SJSA1 (cell line): ENCODE measurements around the gene MIGA1. TPM values are rescaled to one million over a fixed set of nuclear protein-coding genes. Genes with fewer than 3 reads are reported as not detected.
"Not testable (repeated sequence)": the region's sequence is repeated elsewhere in the genome, so short reads cannot be mapped to it uniquely, and the experiment has no call there.

Experiments used
- DNase-seq, 2 experiments: peaks; one replicate each; pipeline ENCODE4 v3.0.0-alpha.2; 2015 to 2020; ENCODE audit warnings: low spot score in 2 of 2, low read depth in 1 of 2
- H3K27ac ChIP-seq: fragments of 250-450 bp; sonication (Bioruptor Pico); 2 replicates; pipeline ENCODE4 v1.5.1; 2020; ENCODE audit warnings: mild to moderate bottlenecking, moderate library complexity
- H3K27me3 ChIP-seq: fragments of 250-450 bp; sonication (Bioruptor Pico); replicated peaks from 2 replicates; pipeline ENCODE4 v1.5.1; 2020; ENCODE audit warnings: mild to moderate bottlenecking, moderate library complexity
- H3K36me3 ChIP-seq: fragments of 250-450 bp; sonication (Bioruptor Pico); 2 replicates; pipeline ENCODE4 v1.5.1; 2020; ENCODE audit warnings: mild to moderate bottlenecking
- H3K4me1 ChIP-seq: fragments of 250-450 bp; sonication (Bioruptor Pico); replicated peaks from 2 replicates; pipeline ENCODE4 v1.6.1; 2021; ENCODE audit warnings: mild to moderate bottlenecking
- H3K4me3 ChIP-seq: fragments of 250-450 bp; sonication (Bioruptor Pico); 2 replicates; pipeline ENCODE4 v1.5.1; 2020; ENCODE audit warnings: mild to moderate bottlenecking
- H3K9me3 ChIP-seq: fragments of 250-450 bp; sonication (Bioruptor Pico); replicated peaks from 2 replicates; pipeline ENCODE4 v1.5.1; 2020; ENCODE audit warnings: mild to moderate bottlenecking
- total RNA-seq: library from RNA; depleted of rRNA; stranded (reverse); fragments of >200 nt; shearing (Covaris generic); gene quantifications from 2 replicates; pipeline ENCODE4 v1.2.3, GENCODE V29; 2014; rRNA removed

MIGA1 gene, protein sequence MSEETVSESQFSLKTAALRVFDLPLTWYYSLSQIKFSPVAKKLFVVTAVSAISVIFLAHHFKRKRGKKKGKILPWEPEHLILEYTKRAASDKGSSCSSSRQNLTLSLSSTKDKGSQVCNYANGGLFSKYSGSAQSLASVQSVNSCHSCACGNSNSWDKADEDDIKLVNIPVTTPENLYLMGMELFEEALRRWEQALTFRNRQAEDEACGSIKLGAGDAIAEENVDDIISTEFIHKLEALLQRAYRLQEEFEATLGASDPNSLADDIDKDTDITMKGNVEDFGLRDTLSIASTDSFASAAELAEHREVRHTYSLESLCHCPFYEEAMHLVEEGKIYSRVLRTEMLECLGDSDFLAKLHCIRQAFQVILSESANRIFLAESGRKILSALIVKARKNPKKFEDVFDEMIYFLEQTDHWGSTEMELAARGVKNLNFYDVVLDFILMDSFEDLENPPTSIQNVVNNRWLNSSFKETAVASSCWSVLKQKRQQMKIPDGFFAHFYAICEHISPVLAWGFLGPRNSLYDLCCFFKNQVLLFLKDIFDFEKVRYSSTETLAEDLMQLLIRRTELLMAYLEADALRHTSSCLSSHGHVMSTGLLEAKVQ
- 13.0 and 13.2 TPM in 2 replicates for total RNA-seq

DNA sequence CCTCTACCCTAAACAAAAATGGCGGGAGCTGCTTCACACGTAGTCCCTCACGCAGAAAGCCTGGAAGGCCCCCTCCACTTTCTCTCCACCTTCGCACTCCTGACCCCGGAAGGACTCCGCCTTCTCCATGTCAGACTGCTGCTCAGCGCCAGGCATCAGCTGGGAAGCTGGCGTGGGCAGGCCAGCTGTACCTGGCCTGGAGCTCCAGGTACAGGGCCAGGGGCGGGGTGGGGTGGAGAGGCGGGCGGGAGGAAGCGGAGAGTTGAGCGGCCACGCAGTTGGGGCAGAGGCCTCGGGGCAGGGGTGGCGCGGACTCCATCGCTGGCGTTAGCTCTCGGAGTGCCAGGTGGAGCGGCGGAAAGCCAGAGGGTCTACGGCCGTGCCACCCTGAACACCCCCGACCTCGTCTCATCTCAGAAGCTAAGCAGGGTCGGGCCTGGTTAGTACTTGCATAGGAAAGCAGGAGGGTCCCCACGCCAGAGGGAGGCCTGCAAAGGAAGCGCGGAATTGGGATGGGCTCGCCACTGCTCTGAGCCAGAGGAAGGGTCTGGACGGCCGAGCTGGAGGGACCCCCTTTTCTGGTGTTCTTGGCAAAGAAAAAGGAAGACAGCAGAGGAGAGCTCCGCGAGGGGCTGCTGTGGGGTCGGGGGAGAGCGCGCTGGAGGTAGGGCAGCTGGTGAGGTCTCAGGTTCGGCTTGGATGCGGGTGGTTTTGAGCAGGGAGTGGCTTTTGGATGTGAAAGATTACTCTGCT is at the start of gene MIGA1:
Gene MIGA1, plus strand, starts transcription at position 121 of the 753 bp plus-strand sequence. CDS start 3,604 bp downstream, outside the sequence.
- Histone ChIP-seq H3K27me3 (no peaks in the 10 kb centered on the region; the same call in 1 of the 2 replicates), H3K4me3 (peak within 1 kb of the TSS; percentile 56), H3K9me3 (no peaks in the 10 kb centered on the region), H3K4me1 (peaks cover 9% of the 10 kb centered on the region), H3K36me3 (peaks cover 15% of the 10 kb centered on the region), H3K27ac (peak within 1 kb of the TSS; percentile 11)
- DNase-seq = peak; percentile 73 to 88

DNA sequence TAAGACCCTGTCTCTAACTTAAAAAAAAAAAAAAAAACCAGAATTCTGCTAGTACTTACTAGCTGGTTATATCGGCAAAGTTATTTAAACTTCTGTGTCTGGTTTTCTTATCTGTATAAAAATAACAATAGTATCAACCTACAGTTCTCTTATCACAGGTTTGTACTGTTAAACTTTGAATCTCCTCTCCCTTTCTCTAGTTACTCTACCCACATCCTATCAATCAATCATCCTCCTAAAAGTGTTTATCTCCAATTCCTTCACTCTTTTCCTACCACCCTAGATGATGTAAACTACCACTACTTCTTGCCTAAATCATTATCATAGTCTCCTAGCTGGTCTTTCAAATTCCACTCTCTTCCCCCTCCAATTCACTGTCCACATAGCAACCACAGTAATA is 47.4 kb upstream of the MIGA1 start:
- no peak overlapping the region for H3K27ac ChIP-seq

DNA sequence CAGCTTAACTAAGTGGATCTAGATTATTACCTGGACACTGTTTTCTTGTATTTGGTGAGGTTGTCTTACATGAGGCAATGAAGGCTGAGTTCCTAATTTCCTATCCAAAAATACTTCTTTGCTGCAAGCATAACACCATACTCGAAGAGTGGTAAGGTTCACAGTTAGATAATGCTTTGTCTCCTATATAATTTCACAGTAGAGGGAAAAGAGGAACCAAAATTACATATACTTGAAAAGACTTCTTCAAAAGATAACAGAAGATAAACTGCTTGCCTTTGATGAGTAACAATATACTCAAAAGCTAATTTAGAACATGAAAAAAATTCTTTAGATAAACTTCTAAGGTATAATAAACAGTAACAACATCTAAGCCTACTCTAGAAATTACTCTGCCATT is 40.2 kb upstream of the MIGA1 start:
- no peak for DNase-seq
- H3K4me3 ChIP-seq = no peak overlapping the region
- no peaks in the 10 kb centered on the region for H3K27me3 ChIP-seq
- H3K9me3 ChIP-seq = no peaks in the 10 kb centered on the region
- no peaks in the 10 kb centered on the region for H3K4me1 ChIP-seq
- H3K27ac ChIP-seq = no peak overlapping the region
- H3K36me3 ChIP-seq = peaks cover 33% of the 10 kb centered on the region

More for the DNA sequence above, 47.4 kb upstream of the MIGA1 start:
- no peaks in the 10 kb centered on the region for H3K4me1 ChIP-seq
- no peak for DNase-seq
- peaks cover 36% of the 10 kb centered on the region for H3K36me3 ChIP-seq
- H3K9me3 ChIP-seq = no peaks in the 10 kb centered on the region
- H3K4me3 ChIP-seq = no peak overlapping the region
- H3K27me3 ChIP-seq = no peaks in the 10 kb centered on the region

DNA sequence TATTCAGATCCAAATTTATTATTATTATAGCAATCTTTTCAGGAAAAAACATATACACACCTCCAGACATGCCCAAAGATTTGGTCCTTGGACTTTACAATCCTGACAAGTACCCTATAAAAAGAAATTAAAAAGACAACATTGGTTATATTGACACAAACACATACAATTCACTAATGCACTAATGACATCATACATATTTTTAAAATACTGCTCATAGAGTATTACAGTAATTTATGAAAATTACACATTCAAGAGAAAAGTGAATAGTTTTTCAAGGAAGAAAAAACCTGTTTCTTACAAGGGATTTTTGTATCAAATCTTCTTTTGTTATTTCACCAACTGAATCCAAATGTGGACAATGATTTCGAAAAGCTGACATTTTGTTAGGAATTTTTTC is 38.1 kb upstream of the MIGA1 start:
- peaks cover 32% of the 10 kb centered on the region for H3K36me3 ChIP-seq
- H3K9me3 ChIP-seq = no peaks in the 10 kb centered on the region
- no peak for DNase-seq
- no peak overlapping the region for H3K27ac ChIP-seq
- no peaks in the 10 kb centered on the region for H3K27me3 ChIP-seq
- H3K4me1 ChIP-seq = no peaks in the 10 kb centered on the region
- H3K4me3 ChIP-seq = no peak overlapping the region

DNA sequence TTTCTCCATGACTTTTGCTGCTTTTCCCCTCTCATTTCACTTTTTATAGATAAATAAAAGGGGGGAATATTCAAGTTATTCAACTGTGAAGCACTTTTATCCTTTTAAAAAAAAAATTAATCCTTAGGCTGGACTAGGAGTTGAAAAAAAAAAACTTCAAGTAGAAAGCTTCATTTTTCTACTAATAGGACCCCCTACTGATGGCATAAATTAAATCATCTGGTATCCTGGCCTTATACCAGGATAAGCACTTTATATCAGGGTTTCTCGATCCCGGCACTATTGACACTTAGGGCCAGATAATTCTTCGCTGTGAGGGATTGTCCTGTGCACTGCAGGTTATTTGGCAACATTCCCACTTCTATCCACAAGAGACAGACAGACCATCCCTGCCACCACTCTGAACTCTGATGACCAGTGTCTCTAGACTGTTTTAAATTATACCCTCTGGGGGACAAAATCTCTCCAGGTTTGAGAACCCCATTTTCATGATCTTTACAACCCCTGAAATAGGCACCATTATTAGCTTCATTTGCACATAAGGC is 37.4 kb upstream of the MIGA1 start:
- no peaks in the 10 kb centered on the region for H3K9me3 ChIP-seq
- no peak for DNase-seq
- H3K27ac ChIP-seq = no peak overlapping the region
- H3K36me3 ChIP-seq = peaks cover 31% of the 10 kb centered on the region
- H3K27me3 ChIP-seq = no peaks in the 10 kb centered on the region
- no peaks in the 10 kb centered on the region for H3K4me1 ChIP-seq
- no peak overlapping the region for H3K4me3 ChIP-seq

DNA sequence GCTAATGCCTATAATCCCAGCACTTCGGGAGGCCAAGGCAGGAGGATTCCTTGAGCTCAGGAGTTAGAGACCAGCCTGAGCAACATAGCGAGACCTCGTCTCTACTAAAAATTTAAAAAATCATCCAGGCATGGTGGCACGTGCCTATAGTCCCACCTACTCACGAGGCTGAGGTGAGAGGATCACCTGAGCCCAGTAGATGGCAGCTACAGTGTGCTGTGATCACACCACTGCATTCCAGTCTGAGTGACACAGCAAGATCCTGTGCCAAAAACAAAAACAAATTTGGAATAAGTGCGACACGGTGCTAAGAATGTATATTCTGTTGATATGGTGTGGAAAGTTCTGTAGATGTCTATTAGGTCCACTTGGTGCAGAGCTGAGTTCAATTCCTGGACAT is 34.9 kb upstream of the MIGA1 start:
- Histone ChIP-seq H3K9me3 (no peaks in the 10 kb centered on the region), H3K4me3 (no peak overlapping the region), H3K27me3 (no peaks in the 10 kb centered on the region), H3K36me3 (peaks cover 15% of the 10 kb centered on the region), H3K27ac (no peak overlapping the region), H3K4me1 (no peaks in the 10 kb centered on the region; the same call in 1 of the 2 replicates)
- no peak for DNase-seq

DNA sequence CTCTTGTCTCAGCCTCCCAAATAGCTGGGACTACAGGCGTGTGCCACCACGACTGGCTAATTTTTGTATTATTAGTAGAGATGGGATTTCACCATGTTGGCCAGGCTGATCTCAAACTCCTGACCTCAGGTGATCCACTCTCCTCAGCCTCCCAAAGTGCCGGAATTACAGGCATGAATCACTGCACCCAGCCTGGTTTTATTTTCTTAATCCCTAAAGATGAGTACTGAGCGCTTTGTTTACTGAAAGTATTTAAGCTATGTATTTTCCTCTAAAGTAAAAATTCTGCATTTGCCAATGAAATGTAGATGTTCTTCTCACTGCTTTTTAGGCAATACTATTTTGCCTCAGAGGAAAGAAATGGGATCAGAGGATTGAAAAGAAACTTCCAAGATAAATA is 30.0 kb upstream of the MIGA1 start:
- DNase-seq, H3K27ac ChIP-seq, H3K36me3 ChIP-seq, H3K4me3 ChIP-seq, H3K4me1 ChIP-seq, H3K9me3 ChIP-seq, H3K27me3 ChIP-seq: not testable (repeated sequence)

DNA sequence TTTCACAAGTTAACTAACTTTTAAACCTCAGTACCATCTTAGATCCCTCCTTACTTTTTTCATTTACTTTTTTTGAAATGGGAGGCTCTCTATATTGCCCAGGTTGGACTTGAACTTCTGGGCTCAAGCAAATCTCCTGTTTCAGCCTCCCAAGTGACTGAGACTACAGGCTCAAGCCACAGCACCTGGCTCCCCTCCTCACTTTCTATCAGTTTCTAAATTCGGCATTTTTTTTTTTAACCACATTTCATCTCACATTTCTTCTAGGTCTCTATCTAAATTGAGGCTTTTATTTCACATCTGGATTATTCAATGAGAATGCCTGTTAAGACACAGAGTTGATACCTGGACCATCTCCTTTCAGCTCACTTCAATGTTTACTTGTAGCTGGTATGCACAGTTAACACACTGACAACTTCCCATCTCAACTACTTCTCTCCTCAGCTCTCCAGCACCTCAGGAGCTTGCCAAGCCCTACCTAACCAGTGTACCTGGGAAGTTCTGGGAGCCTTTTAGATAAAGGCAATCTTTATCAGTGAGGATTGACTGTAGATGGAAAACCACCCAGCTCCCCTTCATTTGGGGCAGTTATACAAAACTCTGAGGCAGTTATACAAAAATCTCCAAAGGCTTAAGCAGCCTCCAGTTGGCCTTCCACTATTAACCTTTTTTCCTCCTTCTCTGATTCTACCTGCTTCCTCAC is 23.2 kb upstream of the MIGA1 start:
- Histone ChIP-seq H3K4me1 (no peaks in the 10 kb centered on the region; the same call in 1 of the 2 replicates), H3K27me3 (no peaks in the 10 kb centered on the region), H3K4me3 (no peak overlapping the region), H3K36me3 (peaks cover 6% of the 10 kb centered on the region), H3K27ac (no peak overlapping the region), H3K9me3 (no peaks in the 10 kb centered on the region)
- DNase-seq = no peak

DNA sequence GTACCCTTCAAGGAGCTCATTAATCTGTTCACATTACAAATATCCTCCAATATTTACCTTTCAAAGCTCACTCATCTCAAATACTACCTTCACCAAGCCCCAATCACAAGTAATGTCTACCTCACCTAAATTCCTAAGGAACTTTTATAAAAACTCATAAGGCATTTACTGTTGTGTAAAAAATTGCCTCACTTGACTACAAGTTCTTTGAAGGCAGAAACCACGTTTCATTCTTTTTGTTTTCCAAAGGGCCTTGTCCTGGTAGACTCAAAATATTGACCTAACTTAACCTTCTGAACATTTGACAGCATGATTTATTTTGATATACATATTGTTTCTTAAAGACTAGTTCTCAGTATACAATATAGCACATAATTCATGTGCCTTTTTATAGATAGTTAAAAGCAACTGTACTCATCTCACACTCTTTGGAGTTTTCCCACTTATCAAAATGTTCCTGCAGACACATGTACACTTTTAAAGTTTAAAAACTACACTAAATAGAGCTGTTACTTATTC is 22.3 kb upstream of the MIGA1 start:
- Histone ChIP-seq H3K4me1 (peaks cover 4% of the 10 kb centered on the region), H3K36me3 (peaks cover 6% of the 10 kb centered on the region), H3K27me3 (no peaks in the 10 kb centered on the region), H3K4me3 (no peak overlapping the region), H3K9me3 (no peaks in the 10 kb centered on the region), H3K27ac (no peak overlapping the region)
- DNase-seq = no peak

DNA sequence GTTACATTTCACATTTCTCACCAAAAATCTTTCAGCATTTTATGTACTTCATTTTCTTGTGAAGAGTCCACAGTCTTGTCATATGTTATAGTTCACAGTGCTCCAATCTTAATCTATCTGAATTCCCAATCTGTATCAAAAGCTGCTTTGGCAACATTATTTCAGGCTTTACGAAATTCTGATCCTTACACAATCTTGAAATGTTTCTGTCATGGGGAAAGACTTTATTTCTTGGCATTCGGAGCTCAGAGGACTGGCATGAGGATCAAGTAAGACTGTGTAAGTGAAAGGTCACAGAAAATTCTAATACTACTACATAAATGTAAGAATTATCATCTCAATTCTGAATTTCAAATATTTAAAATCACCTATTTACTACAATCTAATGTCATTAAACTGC is 21.8 kb upstream of the MIGA1 start:
- H3K4me3 ChIP-seq = no peak overlapping the region
- no peak for DNase-seq
- H3K9me3 ChIP-seq = no peaks in the 10 kb centered on the region
- no peak overlapping the region for H3K27ac ChIP-seq
- H3K36me3 ChIP-seq = peaks cover 6% of the 10 kb centered on the region
- H3K4me1 ChIP-seq = peaks cover 4% of the 10 kb centered on the region
- no peaks in the 10 kb centered on the region for H3K27me3 ChIP-seq

DNA sequence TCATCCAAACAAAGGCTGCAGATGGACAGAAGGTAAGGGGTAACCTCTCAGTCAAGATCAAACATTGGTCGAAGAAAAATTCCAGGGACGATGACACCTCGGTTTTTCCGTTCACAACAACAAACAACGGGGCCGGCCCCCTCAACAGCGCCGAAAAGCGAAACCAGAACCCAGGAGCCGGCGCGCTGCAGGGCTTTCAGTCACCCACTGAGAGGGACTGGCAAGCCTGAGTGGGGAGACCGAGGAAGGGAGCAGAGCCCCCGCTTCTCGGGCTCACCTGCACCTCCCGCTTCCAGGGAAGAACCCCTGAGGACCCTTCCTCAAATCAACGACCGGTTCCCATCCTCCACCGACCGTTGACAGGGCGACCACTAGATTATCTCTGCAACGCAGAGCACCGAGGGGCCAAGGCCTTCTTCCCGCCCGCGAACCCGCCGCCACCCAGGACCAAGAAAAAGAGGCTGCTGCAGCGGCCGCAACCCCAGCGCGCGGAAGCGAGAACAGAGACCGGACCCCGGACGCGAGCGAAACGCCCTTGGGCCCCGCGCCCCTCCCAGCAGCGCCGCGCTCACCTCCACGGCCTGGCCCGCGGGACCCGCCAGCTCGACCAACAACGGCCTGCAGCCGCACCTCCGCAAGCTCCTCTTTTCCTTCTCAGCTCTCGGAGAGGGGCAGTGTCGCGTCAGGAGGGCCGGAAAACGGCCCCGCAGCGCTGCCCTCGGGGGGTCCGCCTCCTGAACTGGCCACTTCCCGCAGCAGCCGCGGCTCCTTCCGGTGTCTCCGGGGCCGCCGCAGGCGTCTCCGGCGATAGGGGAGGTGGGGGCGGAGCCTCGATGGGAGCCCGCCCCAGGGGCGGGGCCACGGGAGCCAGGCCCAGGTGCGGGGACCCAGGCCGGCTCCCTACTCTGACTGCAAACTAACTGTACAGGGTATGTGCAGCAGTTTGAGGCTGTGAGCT is 20.1 kb upstream of the MIGA1 start, which contains the start of gene USP33:
Gene USP33, minus strand, starts transcription at position 782 of the 958 bp plus-strand sequence. CDS start 18,155 bp downstream, outside the sequence.
- peak; percentile 88 to 91 for DNase-seq
- peaks cover 4% of the 10 kb centered on the region for H3K4me1 ChIP-seq
- H3K4me3 ChIP-seq = peak within 1 kb of the TSS; percentile 94
- H3K36me3 ChIP-seq = peaks cover 6% of the 10 kb centered on the region
- no peaks in the 10 kb centered on the region for H3K9me3 ChIP-seq
- H3K27me3 ChIP-seq = no peaks in the 10 kb centered on the region
- H3K27ac ChIP-seq = peak within 1 kb of the TSS; percentile 73

DNA sequence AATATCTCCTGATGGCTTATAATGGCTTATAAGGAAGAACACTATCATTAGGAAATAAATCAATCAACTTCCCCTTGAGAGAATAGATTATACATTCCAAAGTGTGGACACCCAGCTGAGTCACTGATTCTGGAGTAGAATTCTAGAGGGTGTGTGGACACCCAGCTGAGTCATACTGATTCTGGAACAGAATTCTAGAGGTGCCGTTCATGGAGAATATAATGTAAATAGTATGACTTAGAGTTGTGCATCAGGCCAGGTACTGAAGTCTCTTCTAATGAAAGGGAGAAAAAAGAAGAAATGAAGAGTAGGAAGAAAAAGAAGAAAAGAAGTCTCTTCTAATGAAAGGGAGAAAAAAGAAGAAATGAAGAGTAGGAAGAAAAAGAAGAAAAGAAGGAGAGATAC is 17.4 kb upstream of the MIGA1 start:
- Histone ChIP-seq H3K27ac (no peak overlapping the region), H3K4me1 (peaks cover 4% of the 10 kb centered on the region), H3K4me3 (no peak overlapping the region), H3K27me3 (no peaks in the 10 kb centered on the region), H3K9me3 (no peaks in the 10 kb centered on the region), H3K36me3 (peaks cover 6% of the 10 kb centered on the region)
- peak in 1 of 2 experiments; percentile 25 for DNase-seq
